SU-DHL-6 (cell line): ENCODE data around the gene AP3M1.
"Not testable (repeated sequence)": the region's sequence is repeated elsewhere in the genome, so short reads cannot be mapped to it uniquely, and the experiment has no call there.

Source experiments
- CTCF ChIP-seq: fragments of 200-600 bp; sonication (generic); IDR thresholded peaks from one replicate; pipeline ENCODE4 v1.5.1; 2017; ENCODE audit warnings: antibody characterized with exemption, mild to moderate bottlenecking, low read length, moderate library complexity; ENCODE audit not compliant: insufficient read depth, poor library complexity, severe bottlenecking
- EZH2phosphoT487 ChIP-seq: fragments of 200-600 bp; sonication (generic), shearing (Covaris generic); conservative IDR thresholded peaks from 2 replicates; pipeline ENCODE4 v1.6.1; 2018; ENCODE audit warnings: mild to moderate bottlenecking, antibody characterized with exemption, low read length, moderate library complexity, mixed read lengths

GRCh38 chr10:74188617-74189016 lies 38.0 kb upstream of the AP3M1 start:
- not testable (repeated sequence) for TF ChIP-seq CTCF, EZH2phosphoT487
